GM21447 (cell line): Measurements from ENCODE around the gene OR5T1.

Experiments
- ATAC-seq: cut with Tn5 transposase; IDR thresholded peaks from one replicate; pipeline ENCODE4 v1.9.1; 2021; ENCODE audit not compliant: unreplicated experiment

Gene OR5T1

DNA sequence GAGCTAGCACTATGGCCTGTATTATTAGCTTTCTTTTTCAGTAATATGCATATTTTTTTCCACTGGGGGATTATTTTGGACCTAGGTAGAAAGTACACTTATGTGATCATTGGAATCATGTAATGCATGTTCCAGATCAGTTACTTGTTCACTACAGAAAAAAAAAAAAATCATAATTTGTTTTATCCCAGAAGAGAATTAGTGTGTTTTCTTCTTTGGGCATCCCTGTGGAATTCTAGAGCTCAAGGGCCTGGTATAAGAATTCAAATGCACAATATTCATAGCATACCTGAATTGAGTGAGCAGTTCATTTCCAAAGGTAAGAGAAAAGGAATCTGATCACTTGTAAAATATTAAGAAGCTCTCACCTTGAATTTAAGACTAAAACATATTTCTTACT lies at the start of gene OR5T1:
TSS of gene OR5T1 (plus strand) at position 301 of the 400 bp plus-strand sequence. CDS start 1,485 bp downstream, outside the sequence.
- ATAC-seq = no peak

DNA sequence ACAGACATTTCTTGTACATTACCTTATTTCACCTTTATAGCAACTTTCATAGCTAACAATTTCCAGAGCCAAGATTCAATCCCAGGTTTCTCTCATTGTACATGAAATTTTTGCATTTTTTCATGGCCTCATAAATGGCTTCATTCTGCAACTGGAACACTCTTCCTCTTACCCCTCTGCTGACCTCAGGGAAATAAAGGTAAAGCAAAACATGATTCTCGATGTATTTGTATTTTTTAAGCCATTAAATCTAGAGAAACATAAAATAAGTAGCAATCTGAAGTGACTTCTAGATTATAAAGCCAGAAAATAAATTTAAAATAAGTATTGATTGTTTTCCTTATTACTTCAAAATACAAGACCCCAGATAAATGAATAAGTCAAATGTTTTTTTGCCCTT lies 39.8 kb upstream of the OR5T1 start, which contains the start of gene OR5T2:
TSS of gene OR5T2 (minus strand) at position 101 of the 400 bp plus-strand sequence. CDS start 1,193 bp downstream, outside the sequence.
- ATAC-seq = no peak

DNA sequence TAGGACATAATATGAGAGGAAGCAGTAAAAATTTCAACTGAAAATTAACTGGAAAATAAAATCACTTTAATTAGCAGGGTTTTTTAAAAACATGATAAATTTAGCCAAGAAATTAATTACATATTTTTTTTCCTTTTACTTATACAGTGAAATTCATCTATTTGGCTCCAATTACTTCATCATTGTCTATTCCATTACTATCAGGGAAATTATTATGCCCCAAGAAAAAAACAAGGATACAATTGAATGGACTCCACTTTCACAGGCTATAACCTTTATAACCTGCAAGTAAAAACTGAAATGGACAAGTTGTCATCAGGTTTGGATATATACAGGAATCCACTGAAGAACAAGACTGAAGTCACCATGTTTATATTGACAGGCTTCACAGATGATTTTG lies 22.0 kb upstream of the OR5T1 start, which contains the start of gene OR5T3:
TSS of gene OR5T3 (plus strand) at position 301 of the 400 bp plus-strand sequence. CDS start at position 301, 0 bp downstream.
- no peak for ATAC-seq

DNA sequence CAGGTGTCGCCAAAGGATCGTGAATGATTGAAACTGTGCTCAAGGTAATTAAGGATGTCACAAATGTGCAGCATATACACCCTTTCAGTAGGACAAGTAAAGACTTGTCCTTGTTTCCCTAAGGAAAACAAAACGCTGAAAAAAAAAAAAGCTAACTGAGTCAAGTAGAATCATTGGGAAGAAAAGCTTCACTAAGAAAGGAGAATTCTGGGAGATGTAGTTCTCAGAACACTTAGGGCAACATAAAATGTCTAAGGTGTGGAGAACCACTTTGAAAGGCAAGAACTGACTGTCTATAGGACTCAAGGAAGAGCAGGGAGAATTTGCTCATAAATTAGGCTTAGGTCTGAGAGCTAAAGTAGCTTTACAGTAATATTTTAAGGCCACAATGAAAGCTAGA lies 2.9 kb upstream of the OR5T1 start:
- no peak for ATAC-seq

DNA sequence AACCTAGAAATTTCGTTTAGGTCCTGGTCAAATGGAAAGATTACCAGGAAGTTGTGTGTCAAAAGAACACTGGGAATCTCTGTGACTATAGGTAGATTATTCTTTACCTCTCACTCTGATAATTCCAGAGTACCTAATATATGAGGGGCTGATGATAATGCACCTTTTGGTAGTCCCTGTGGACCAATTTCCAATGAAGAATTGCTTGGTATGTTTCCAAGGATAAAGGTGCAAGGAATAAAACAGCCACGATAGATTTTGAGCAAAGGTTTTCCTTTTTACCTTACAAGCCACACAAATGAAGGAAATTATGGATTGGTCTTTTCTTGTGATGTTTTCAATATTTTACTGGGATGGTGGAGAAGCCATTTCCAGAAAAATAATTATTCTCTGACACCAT lies 18.2 kb downstream of the OR5T1 start, which contains the start of gene OR8H1:
TSS of gene OR8H1 (minus strand) at position 101 of the 400 bp plus-strand sequence. CDS start 1,192 bp downstream, outside the sequence.
- no peak for ATAC-seq

DNA sequence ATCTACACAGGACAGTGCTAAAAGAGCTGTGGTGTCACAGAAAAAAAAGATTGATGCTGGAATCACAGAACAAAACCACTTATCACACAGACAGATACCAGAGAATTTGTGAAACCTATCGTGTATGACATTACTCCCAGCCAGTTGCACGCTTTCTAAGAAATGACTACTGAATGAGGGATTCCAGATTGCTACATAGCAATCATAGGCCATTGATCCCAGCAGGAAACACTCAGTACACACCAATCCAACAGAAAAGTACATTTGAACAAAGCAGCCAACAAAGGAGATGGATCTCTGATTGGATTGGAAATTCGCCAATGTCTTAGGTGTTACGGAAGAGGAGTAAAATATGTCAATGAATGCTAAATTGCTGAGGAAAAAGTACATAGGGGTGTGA lies 22.9 kb downstream of the OR5T1 start:
- ATAC-seq = no peak

DNA sequence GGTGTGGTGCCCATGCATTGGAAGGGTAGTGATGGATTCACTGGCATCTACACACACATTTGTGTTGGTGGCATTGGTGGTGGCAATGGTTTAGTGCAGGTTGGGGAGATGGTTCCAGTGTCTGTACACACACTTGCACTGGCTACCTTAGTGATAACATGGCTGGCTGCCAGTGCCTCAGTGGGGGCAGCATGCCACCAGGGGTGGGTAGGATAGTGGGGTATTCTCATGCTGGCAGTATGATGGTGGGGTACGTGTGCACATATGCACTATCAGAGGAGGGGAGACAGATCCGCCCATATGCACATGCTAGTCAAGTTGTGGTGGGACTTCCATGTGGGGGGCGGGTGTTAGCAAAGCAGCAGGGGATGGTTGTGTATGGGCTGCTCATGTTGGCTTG lies 33.9 kb downstream of the OR5T1 start:
- no peak for ATAC-seq

DNA sequence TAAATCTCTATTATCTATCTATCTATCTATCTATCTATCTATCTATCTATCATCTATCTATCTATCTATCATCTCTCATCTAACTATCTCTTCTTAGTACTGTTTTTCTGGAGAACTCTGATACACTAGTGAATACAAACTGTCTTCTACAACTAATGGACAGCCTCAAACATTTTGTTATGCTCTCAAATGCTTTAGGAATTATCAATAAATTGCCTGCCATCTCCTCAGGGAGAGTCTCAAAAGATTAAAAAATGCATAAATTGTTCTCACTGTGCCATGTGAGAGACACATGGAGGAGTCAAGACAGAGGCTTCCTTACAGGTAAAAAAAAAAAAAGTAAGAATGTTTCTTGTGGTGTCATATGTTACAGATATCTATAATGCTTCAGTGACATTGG lies 40.9 kb downstream of the OR5T1 start, which contains the start of gene OR8K3:
TSS of gene OR8K3 (plus strand) at position 301 of the 400 bp plus-strand sequence. CDS start 3,163 bp downstream, outside the sequence.
- ATAC-seq = no peak
